ENCODE measurements around the gene SF3B6.

Gene SF3B6

DNA sequence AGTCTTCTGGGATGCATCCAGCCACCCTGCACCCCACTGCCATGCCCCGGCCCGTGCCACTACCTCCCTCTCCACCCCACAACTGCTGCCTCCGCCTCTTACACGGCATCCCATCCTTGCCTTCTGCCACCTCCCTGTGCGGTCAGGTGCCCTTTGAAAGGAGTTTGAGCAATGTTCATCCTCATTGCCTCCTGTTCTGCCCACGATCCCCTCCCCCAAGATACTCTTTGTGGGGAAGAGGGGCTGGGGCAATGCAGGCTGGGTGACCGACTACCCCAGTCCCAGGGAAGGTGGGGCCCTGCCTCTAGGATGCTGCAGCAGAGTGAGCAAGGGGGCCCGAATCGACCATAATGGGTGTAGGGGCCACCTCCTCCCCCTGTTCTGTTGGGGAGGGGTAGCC is 57.9 kb downstream of the SF3B6 start:
- no peak for DNase-seq

DNA sequence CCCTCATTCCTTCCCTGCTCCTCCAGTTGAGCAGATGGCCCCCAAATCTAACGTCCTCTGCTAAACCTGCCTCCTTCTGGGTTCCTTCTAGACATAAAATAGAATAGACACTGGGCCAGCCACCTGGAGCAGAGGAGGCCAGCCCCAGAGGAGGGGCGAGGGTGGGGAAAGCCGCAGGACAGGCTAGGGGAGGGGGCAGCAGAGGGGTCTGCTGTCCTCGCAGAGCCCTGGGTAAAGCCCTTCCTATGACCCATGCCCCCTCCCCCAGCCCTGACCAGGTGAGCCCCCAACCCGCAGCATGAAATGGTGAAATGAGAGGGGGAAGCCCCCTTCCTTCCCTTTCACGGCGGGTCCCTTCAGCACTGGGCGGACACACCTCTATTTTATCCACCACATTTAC is 58.4 kb downstream of the SF3B6 start:
- no peak for DNase-seq
